AG09309 (cell line): ENCODE results near the gene LIMA1.

Experiments used
- DNase-seq: peaks from one replicate; pipeline ENCODE4 v3.0.0-alpha.2; 2010; ENCODE audit warnings: low read depth
- H3K4me3 ChIP-seq: 2 replicates; pipeline ENCODE4 v1.5.1; 2011; ENCODE audit warnings: mild to moderate bottlenecking, low read depth, low read length, moderate library complexity; ENCODE audit not compliant: control insufficient read depth
- TF ChIP-seq, protein P1 (sequence below): IDR thresholded peaks from 2 replicates; pipeline ENCODE4 v1.5.1; 2011; ENCODE audit warnings: mild to moderate bottlenecking, low read depth, low read length, inconsistent platforms; ENCODE audit not compliant: insufficient read depth, control insufficient read depth; ENCODE audit errors: missing control alignments

LIMA1 gene

GRCh38 chr12:50211392-50212070, 71.8 kb downstream of the LIMA1 start:
- DNase-seq, result no peak
- TF ChIP-seq, protein P1, sequence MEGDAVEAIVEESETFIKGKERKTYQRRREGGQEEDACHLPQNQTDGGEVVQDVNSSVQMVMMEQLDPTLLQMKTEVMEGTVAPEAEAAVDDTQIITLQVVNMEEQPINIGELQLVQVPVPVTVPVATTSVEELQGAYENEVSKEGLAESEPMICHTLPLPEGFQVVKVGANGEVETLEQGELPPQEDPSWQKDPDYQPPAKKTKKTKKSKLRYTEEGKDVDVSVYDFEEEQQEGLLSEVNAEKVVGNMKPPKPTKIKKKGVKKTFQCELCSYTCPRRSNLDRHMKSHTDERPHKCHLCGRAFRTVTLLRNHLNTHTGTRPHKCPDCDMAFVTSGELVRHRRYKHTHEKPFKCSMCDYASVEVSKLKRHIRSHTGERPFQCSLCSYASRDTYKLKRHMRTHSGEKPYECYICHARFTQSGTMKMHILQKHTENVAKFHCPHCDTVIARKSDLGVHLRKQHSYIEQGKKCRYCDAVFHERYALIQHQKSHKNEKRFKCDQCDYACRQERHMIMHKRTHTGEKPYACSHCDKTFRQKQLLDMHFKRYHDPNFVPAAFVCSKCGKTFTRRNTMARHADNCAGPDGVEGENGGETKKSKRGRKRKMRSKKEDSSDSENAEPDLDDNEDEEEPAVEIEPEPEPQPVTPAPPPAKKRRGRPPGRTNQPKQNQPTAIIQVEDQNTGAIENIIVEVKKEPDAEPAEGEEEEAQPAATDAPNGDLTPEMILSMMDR, result no peak
- no peak overlapping the region for H3K4me3 ChIP-seq

DNA sequence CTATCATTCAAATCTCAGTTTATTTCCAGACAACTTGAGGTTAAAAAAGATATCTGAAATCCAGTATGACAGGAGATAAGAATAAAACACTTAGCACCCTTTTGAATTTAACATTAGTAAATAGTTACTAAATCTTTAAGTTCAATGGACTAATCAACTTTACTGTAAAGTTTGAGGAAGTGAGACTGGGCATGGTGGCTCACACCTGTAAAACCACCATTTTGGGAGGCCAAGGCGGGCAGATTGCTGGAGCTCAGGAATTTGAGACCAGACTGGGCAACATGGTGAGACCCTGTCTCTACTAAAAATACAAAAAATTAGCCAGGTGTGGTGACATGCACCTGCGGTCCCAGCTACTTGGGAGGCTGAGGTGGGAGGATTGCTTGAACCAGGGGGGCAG, 75.9 kb downstream of the LIMA1 start:
- TF ChIP-seq, protein P1, result no peak
- no peak overlapping the region for H3K4me3 ChIP-seq
- no peak for DNase-seq

- TF ChIP-seq, protein P1, result no peak
- DNase-seq, result no peak
These were observed 77.7 kb downstream of the LIMA1 start for GRCh38 chr12:50205648-50206047.

GRCh38 chr12:50203691-50204090, 79.6 kb downstream of the LIMA1 start:
- DNase-seq, result no peak
- TF ChIP-seq, protein P1, result no peak
- no peak overlapping the region for H3K4me3 ChIP-seq

More at GRCh38 chr12:50205648-50206047, 77.7 kb downstream of the LIMA1 start:
- H3K4me3 ChIP-seq, result no peak overlapping the region

GRCh38 chr12:50201987-50202521, 81.3 kb downstream of the LIMA1 start:
- peak; percentile 75 for DNase-seq
- no peak overlapping the region for H3K4me3 ChIP-seq
- TF ChIP-seq, protein P1, result no peak

DNA sequence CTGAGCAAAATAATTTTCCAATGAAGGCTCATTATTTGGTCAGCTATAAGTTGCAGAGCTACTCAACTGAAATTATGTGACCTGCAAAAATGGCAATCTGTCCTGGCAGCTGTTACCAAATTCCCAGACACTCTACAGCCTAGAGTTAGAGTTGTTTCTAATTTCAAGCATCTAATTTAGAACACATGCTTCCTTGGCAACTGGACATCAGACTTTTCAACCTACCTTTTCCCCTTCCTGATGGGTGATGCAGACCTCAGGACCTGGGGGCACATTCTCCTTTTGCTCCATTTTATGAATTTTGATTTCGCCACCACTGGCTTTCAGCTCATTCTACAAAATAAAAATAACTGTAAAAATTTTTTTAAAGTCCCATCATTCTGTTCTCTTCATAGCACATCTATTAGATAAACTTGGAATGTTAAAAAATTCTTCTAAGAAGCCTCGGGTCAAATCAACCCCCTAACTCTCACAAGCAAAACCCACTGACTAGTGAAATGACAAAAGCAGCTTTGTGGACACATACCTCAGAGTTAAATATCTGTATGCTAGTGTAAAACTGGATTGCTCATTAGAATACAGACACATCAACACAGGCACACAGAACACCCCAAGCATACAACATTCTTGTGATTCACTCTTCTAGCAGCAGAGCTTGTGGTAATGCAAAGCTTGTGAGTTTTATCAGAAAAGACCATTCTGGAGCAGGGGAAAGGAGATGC, 82.6 kb downstream of the LIMA1 start:
- TF ChIP-seq, protein P1, result no peak
- no peak overlapping the region for H3K4me3 ChIP-seq
- peak; percentile 90 for DNase-seq
